Cardiac septum (tissue), 1 donor: ENCODE data around the gene OSER1. TPM values are rescaled to one million over a fixed set of nuclear protein-coding genes. Genes with fewer than 3 reads are reported as not detected.
"Not testable (repeated sequence)": the region's sequence is repeated elsewhere in the genome, so short reads cannot be mapped to it uniquely, and the experiment has no call there.

Experiments used
- DNase-seq: peaks from one replicate; pipeline ENCODE4 v3.0.0-alpha.2; 2020; ENCODE audit warnings: low spot score
- intact Hi-C: fragments of 100-400 bp; cut with DNase I; formaldehyde crosslinking; loops from one replicate; pipeline ENCODE4 v1.14.0; 2022
- total RNA-seq: library from RNA; stranded (reverse); fragmentation: NEBNext Ultra II Directional; extraction: Animal tissue kit (Norgen Biotek cat#: 25700); gene quantifications from one replicate; pipeline ENCODE4 v1.2.1, GENCODE V29; 2021
- donor health status: DM: no; HTN: no; CAD: no.

OSER1 gene
- total RNA-seq, 1 donor from 2014 or later = 28.4 TPM

DNA sequence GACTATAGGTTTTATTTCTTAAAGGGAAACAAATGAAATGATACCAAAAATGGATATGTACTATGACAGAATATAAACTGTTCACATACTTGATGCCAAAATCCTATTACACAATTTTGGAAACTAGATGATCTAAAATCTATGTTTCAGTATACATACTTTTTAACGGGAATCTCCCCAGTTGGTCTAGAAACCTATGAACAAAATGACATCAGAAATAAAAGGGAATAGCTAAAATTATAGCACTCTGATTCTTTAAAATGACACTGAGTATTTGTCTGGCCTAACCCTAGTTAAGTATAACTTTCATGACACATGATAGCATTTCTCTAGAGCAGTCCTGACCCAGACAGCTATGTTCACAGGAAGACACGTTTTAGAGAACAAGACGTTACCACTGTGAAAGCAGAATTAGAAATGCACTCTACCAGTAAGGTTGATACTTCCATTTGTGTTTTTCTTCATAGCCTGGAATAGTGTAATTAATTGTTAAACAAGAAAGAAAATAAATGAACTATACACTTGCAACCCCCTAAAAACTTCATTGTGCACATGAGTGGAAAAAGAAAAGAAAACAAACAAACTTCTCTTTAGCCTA, 3.3 kb downstream of the OSER1 start:
- DNase-seq = no peak
- intact Hi-C loops = no loop called here

- no peak for DNase-seq
- intact Hi-C loops = no loop called here
Observed at GRCh38 chr20:44206132-44206531, 4.4 kb downstream of the OSER1 start.

GRCh38 chr20:44204832-44205215, 5.7 kb downstream of the OSER1 start:
- intact Hi-C loops = no loop called here
- no peak for DNase-seq

GRCh38 chr20:44204156-44204831, 6.3 kb downstream of the OSER1 start:
- DNase-seq = no peak
- intact Hi-C loops = no loop called here

DNA sequence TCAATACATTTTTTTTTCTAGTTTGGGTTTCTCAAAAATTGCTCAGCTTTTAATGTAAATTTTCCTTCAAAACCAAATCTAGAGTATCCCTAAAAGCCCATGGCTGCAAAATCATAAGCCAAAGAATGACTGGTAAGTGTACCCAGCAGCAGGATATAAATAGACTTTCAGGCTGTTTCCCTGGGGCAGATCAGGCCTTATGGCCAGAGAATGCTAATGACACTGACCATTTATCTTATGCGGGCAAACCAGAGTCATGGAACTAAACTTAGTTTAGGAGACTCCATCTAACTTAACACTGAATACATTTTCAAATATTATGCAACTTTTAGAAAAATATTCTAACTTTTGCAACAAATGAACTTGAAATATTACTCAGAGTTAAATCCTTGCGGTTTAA, 7.4 kb downstream of the OSER1 start:
- DNase-seq = no peak
- intact Hi-C loops = no loop called here

GRCh38 chr20:44200983-44201382, 9.6 kb downstream of the OSER1 start:
- DNase-seq = no peak
- intact Hi-C loops = no loop called here

DNA sequence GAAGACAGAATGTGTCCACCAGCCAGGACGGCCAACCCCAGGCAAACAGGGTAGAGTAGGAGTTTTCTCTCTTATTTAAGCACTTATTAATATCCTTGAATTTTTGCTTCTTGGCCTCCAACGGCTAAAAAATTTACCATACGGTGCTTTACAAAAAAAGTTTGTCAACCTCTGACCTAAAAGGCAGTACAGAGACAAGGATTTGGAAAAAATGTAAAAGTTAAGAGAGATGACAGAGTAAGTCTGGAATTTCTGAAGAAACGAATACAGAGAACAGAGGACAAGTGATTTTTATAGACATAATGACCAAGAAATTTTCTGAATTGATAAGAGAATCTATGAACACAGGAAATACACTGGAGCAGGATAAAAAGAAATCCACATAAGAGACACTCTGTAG, 10.2 kb downstream of the OSER1 start:
- DNase-seq = no peak

GRCh38 chr20:44199877-44200276, 10.7 kb downstream of the OSER1 start:
- DNase-seq = no peak
- intact Hi-C loops = loop anchor here (10.0 kb wide), 1 partner anchor 455 kb away; no protein-coding TSS in a partner anchor

More for the DNA sequence above, 10.2 kb downstream of the OSER1 start:
- intact Hi-C loops = no loop called here

GRCh38 chr20:44198872-44199271, 11.7 kb downstream of the OSER1 start:
- DNase-seq = no peak
- intact Hi-C loops = loop anchor here (10.0 kb wide), 1 partner anchor 454 kb away; no protein-coding TSS in a partner anchor

DNA sequence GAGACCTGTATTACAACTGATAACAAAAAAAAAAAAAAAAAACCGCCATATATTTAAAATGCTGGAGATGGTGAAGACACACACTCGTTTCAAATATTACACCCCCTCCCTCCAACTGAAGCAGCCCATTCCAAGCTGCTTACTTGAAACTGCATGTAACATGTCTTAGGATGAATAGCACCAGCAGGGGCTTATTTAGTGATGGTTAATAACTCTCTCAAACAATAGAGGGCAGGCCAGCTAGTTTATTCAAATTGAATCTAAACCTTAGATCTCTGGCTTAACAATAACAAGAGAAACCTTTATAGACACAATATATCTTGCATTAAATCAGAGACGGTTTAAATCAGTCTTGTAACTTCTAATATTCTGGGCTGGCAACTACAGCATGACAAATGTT, 14.3 kb downstream of the OSER1 start:
- no peak for DNase-seq
- intact Hi-C loops = loop anchor here (10.0 kb wide), 1 partner anchor 451 kb away; no protein-coding TSS in a partner anchor

DNA sequence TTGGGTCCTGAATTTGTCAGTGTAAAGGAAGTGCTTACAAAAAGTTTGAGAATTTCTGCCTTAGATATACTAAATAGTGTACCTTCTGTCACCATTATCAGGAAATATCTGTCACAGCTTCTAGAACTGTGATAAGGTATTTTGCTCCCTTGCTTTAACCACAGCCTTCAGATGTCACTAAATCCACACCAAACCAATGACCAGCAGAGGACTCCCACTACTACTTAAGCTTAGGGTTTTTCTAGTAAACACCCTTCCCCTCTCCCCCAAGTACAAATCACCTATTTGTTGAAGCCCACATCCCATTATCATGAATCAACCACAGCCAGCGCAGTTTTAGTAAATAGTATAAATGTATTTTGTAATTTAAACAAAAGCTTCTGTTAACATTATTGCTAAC, 15.0 kb downstream of the OSER1 start:
- intact Hi-C loops = loop anchor here (10.0 kb wide), 1 partner anchor 451 kb away; no protein-coding TSS in a partner anchor
- DNase-seq = no peak

DNA sequence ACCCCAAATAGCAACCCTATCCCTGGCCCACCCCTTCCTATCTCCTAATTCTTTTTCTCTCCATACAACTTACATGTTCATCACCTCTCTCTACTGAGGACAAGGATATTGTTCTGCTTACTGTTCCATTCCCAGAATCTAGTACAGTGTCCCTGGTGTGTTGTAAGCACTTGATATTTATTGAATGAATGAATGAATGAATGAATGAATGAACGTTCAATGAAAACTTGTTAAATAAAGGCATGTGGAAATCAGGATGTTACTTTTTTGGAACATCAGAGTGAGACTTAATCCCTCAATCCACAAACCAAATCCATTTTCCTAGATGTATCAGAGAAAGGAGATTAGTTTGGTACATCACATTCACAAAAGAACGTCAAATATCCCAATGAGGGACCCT, 16.8 kb downstream of the OSER1 start:
- DNase-seq = no peak
- intact Hi-C loops = loop anchor here (10.0 kb wide), 1 partner anchor 449 kb away; no protein-coding TSS in a partner anchor

DNA sequence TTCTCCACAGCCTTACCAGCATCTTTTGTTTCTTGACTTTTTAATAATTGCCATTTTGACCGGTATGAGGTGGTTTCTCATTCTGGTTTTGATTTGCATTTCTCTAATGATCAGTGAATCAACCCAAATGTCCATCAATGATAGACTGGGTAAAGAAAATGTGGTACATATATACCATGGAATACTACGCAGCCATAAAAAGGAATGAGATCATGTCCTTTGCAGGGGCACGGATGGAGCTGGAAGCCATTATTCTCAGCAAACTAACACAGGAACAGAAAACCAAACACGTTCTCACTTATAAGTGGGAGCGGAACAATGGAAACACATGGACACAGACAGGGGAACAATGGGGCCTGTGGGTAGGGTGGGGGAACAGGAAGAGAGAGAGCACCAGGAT, 18.9 kb downstream of the OSER1 start:
- intact Hi-C loops = loop anchor here (10.0 kb wide), 1 partner anchor 447 kb away; no protein-coding TSS in a partner anchor
- DNase-seq = not testable (repeated sequence)

GRCh38 chr20:44190197-44190852, 20.2 kb downstream of the OSER1 start:
- intact Hi-C loops = loop anchor here (1.0 to 10.0 kb wide), 2 partner anchors 74 to 446 kb away; no protein-coding TSS in a partner anchor
- not testable (repeated sequence) for DNase-seq

- intact Hi-C loops = loop anchor here (5.0 kb wide), 1 partner anchor 36 kb away; no protein-coding TSS in a partner anchor
- no peak for DNase-seq
Observed at GRCh38 chr20:44188752-44189151, 21.8 kb downstream of the OSER1 start.

DNA sequence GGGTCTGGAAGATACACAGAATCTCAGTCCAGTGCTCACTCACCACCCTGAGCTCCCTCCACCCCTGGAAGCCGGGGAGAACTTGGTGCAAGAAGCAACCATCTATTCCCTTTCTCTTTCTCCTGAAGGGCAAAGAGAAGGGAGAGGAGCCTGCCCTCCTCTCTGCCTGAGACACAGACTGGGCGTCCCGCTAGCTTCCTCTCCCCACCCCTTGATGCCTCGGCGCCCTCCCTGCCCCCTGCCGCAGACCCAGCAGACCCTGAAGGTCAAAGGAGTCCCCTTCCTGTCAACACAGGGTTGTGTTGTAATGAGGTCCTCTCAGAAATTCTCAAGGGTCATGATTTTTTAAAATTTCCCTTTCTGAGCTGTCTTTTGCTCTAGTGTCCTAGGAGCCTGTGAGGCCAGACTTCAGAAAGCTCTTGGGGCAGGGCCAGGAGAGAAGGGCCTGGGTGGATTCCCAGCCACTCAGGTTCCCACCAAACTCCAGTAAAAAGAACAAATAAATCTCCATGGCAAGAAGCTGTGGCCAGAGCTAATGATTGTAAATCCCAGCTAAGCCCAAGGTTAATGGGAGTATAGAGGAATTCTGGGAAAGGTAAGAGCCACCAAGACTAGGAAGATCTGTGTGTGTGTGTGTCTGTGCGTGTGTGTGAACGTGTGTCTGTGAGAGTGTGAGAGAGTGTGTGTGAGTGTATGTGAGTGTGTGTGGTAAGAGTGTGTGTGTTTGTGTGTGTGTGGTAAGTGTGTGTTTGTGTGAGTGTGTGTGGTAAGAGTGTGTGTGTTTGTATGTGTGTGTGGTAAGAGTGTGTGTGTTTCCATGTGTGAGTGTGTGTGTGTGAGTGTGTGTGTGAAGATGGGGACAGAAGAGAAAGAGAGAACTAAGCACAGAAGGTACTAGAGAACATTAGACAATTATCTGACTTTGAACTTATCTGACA, 22.5 kb downstream of the OSER1 start:
- no peak for DNase-seq
- intact Hi-C loops = loop anchor here (2.0 to 5.0 kb wide), 2 partner anchors 36 to 51 kb away; no protein-coding TSS in a partner anchor

- intact Hi-C loops = loop anchor here (2.0 to 5.0 kb wide), 2 partner anchors 35 to 50 kb away; no protein-coding TSS in a partner anchor
Observed at GRCh38 chr20:44187054-44187771, 23.4 kb downstream of the OSER1 start, which contains the start of gene JPH2. TSS of gene JPH2 (minus strand) at chr20:44187188. CDS start at chr20:44186705, 483 bp downstream.

DNA sequence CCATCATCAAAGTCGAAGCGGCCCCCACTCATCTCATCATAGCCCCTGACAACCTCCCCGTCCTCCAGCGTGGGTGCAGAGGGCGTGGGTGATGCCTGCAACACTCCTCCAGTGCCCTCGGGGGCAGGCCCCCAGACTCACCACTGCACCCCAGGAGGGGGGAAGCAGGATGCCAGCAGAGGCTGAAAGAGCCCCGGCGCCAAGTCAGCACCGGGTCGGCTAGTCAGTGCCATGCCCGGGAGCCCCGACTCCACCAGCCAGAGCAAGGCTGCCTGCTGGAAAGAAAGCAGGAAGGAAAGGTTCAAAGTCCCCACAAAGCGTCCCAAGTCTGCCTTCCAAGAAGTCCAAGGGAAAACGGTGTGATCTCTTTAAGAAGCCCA, 23.9 kb downstream of the OSER1 start:
- DNase-seq = no peak
- intact Hi-C loops = loop anchor here (2.0 to 5.0 kb wide), 2 partner anchors 34 to 50 kb away; no protein-coding TSS in a partner anchor

More at GRCh38 chr20:44187054-44187771, 23.4 kb downstream of the OSER1 start, which contains the start of gene JPH2:
- peak; percentile 89 for DNase-seq
